ENCODE measurements around the gene FHL5. TPM values are rescaled to one million over a fixed set of nuclear protein-coding genes. Genes with fewer than 3 reads are reported as not detected.

The FHL5 gene
- total RNA-seq, 5 donors from 2014 or later (not counting 1 experiment from before 2014, with no cell fraction given) = not detected

DNA sequence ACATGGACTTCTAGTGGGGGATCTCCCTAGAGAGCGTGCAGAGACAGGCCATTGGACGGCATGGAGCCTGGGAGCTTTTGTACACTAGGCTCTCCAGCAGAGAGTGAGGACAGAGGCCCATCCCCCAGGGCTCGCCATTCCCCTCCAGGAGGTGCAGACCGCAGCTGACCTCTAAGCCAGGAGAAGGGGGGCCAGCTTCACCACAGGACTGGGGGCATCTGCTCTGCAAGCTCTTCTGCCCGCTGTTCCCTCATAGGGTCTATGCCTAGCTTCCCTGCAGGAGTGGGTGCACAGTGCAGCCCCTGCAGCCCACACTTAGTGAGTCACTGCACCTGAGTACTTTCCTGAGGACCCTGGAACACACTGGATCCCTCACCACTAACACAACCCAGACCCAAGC is 94.4 kb downstream of the FHL5 start:
- H3K36me3 Mint-ChIP-seq = no peaks in the 10 kb centered on the region
- DNase-seq (no peak), ATAC-seq (replicated peaks in 1 of 4) (no peak)
- ChIA-PET POLR2A (no interaction called here), CTCF (no interaction called here)
- H3K4me1 ChIP-seq (ENCODE audit: control insufficient read depth in 1 of 2, extremely low read depth in 1 of 2, insufficient read depth in 2 of 2, low read length in 2 of 2) = no peaks in the 10 kb centered on the region
- 76% methylated on average over 5 of the region's 5 CpGs for WGBS (ENCODE audit: insufficient coverage)
- H3K9me3 Mint-ChIP-seq = peaks cover 0 to 2% (median 0%) of the 10 kb centered on the region in 3 donors
- no peaks in the 10 kb centered on the region for H3K9me3 ChIP-seq
- no peak overlapping the region for H3K4me3 Mint-ChIP-seq
- H3K4me1 Mint-ChIP-seq = no peaks in the 10 kb centered on the region
- no peak overlapping the region for H3K27ac ChIP-seq (ENCODE audit: low read length)
- H3K27ac Mint-ChIP-seq = no peak overlapping the region
- H3K4me3 ChIP-seq (ENCODE audit: control insufficient read depth in 1 of 2, extremely low read depth in 1 of 2, low read length in 1 of 2) = no peak overlapping the region
- H3K27me3 Mint-ChIP-seq = peaks cover 21% of the 10 kb centered on the region in 2 donors
- H3K36me3 ChIP-seq (ENCODE audit: control insufficient read depth in 2 of 2, extremely low read depth in 1 of 2, insufficient read depth in 1 of 2, low read length in 1 of 2) = no peaks in the 10 kb centered on the region
- peaks cover 0 to 13% of the 10 kb centered on the region in 2 experiments for H3K27me3 ChIP-seq (replicated peaks in 1 of 2; ENCODE audit: control insufficient read depth in 2 of 2, extremely low read depth in 1 of 2, insufficient read depth in 2 of 2, low read length in 1 of 2)

GRCh38 chr6:96659084-96659845 is 96.3 kb downstream of the FHL5 start:
- no peaks in the 10 kb centered on the region for H3K36me3 Mint-ChIP-seq
- ATAC-seq (replicated peaks in 1 of 4) (no peak), DNase-seq (no peak)
- ChIA-PET POLR2A (no interaction called here), CTCF (no interaction called here)
- Histone ChIP-seq H3K27ac (ENCODE audit: low read length) (no peak overlapping the region), H3K27me3 (replicated peaks in 1 of 2; ENCODE audit: control insufficient read depth in 2 of 2, extremely low read depth in 1 of 2, insufficient read depth in 2 of 2, low read length in 1 of 2) (peaks cover 0 to 13% of the 10 kb centered on the region in 2 experiments), H3K4me3 (ENCODE audit: control insufficient read depth in 1 of 2, extremely low read depth in 1 of 2, low read length in 1 of 2) (no peak overlapping the region), H3K9me3 (no peaks in the 10 kb centered on the region), H3K36me3 (ENCODE audit: control insufficient read depth in 2 of 2, extremely low read depth in 1 of 2, insufficient read depth in 1 of 2, low read length in 1 of 2) (no peaks in the 10 kb centered on the region), H3K4me1 (ENCODE audit: control insufficient read depth in 1 of 2, extremely low read depth in 1 of 2, insufficient read depth in 2 of 2, low read length in 2 of 2) (no peaks in the 10 kb centered on the region)
- H3K27ac Mint-ChIP-seq = no peak overlapping the region
- H3K4me1 Mint-ChIP-seq = no peaks in the 10 kb centered on the region
- peaks cover 1 to 6% (median 2%) of the 10 kb centered on the region in 3 donors for H3K9me3 Mint-ChIP-seq
- peaks cover 18 to 21% of the 10 kb centered on the region in 2 donors for H3K27me3 Mint-ChIP-seq
- H3K4me3 Mint-ChIP-seq = no peak overlapping the region
- WGBS (ENCODE audit: insufficient coverage) = no CpG with 5 or more reads among the region's 4 CpGs

Other genes with a start within 250 kb of the FHL5 start
- gene UFL1, start 41.3 kb upstream of the FHL5 start, total RNA-seq = 10 to 100 TPM; 19.3 to 29.4 (median 27.7) TPM

Data from T-cell (primary cell).